Panc1 (cell line): ENCODE results near the gene MRPS7. TPM values are rescaled to one million over a fixed set of nuclear protein-coding genes. Genes with fewer than 3 reads are reported as not detected.

ENCODE experiments used
- ATAC-seq: fragments of 200-7000 bp; cut with Tn5 transposase; 2 replicates; pipeline ENCODE4 v1.9.1; 2020; ENCODE audit warnings: mild to moderate bottlenecking, moderate library complexity
- BruUV-seq: library from RNA; stranded (reverse); fragments of 400-500 nt; replicated peaks from 2 replicates; lab custom pipeline; 2021; lab: Mats Ljungman, UMichigan
- CTCF ChIA-PET: fragments of 300-600 bp; sonication (Branson Sonifier 250); formaldehyde crosslinking; loops from one replicate; lab custom pipeline; 2022; ENCODE audit warnings: antibody characterized with exemption; lab: Charles Lee
- POLR2A ChIA-PET: fragments of 300-600 bp; sonication (Branson Sonifier 250); formaldehyde crosslinking; loops from one replicate; lab custom pipeline; 2022; ENCODE audit warnings: antibody characterized with exemption; lab: Charles Lee
- DNase-seq: peaks from one replicate; pipeline ENCODE4 v3.0.0-alpha.2; 2010; ENCODE audit warnings: low read depth, low spot score
- H3K27ac ChIP-seq: 2 replicates; pipeline ENCODE4 v1.5.1; 2011; ENCODE audit warnings: mild to moderate bottlenecking, low read length, inconsistent platforms
- H3K27me3 ChIP-seq: fragments of 200-500 bp; sonication (Bioruptor generic); 2 replicates; pipeline ENCODE4 v1.6.0; 2014; ENCODE audit warnings: low read length, inconsistent platforms; ENCODE audit not compliant: control insufficient read depth, insufficient read depth
- H3K36me3 ChIP-seq: fragments of 200-500 bp; sonication (Bioruptor generic); 2 replicates; pipeline ENCODE4 v1.5.1; 2014; ENCODE audit warnings: inconsistent platforms, mild to moderate bottlenecking, low read length, moderate library complexity; ENCODE audit not compliant: control insufficient read depth, insufficient read depth
- H3K4me1 ChIP-seq: 2 replicates; pipeline ENCODE4 v1.5.1; 2011; ENCODE audit warnings: inconsistent platforms, mild to moderate bottlenecking, low read length, moderate library complexity; ENCODE audit not compliant: control insufficient read depth, insufficient read depth
- H3K4me3 ChIP-seq, 2 experiments: 2 replicates each; pipeline ENCODE4 v1.5.1; 2011 to 2012; ENCODE audit warnings: low read depth in 2 of 2, low read length in 2 of 2, mild to moderate bottlenecking in 2 of 2, inconsistent platforms in 1 of 2, moderate library complexity in 1 of 2
- H3K9me3 ChIP-seq: fragments of 200-500 bp; sonication (Bioruptor generic); 2 replicates; pipeline ENCODE4 v1.5.1; 2014; ENCODE audit warnings: low read depth, mild to moderate bottlenecking, inconsistent platforms, low read length, moderate library complexity; ENCODE audit not compliant: control insufficient read depth, insufficient read depth
- CTCF ChIP-seq: fragments of 450-650 bp; IDR thresholded peaks from 2 replicates; pipeline ENCODE4 v1.5.1; 2017; ENCODE audit warnings: mild to moderate bottlenecking
- POLR2AphosphoS5 ChIP-seq: IDR thresholded peaks from 2 replicates; pipeline ENCODE4 v1.6.1; 2012; ENCODE audit warnings: mild to moderate bottlenecking, low read depth, low read length, moderate library complexity
- REST ChIP-seq, 2 experiments: IDR thresholded peaks; 2 replicates each; pipeline ENCODE4 v1.6.1; 2011 to 2012; ENCODE audit warnings: low read depth in 2 of 2, control low read depth in 1 of 2, low read length in 1 of 2, mild to moderate bottlenecking in 1 of 2, moderate library complexity in 1 of 2; ENCODE audit not compliant: insufficient read depth in 1 of 2
- SIN3A ChIP-seq: IDR thresholded peaks from 2 replicates; pipeline ENCODE4 v1.6.1; 2012; ENCODE audit warnings: low read depth, mild to moderate bottlenecking, low read length, moderate library complexity, borderline replicate concordance; ENCODE audit not compliant: insufficient read depth
- TCF7L2 ChIP-seq: IDR thresholded peaks from 2 replicates; pipeline ENCODE4 v1.6.1; 2011; ENCODE audit warnings: mild to moderate bottlenecking, low read depth, low read length, inconsistent platforms
- in situ Hi-C: cut with HindIII; loops from 2 replicates; pipeline ENCODE4 v1.10.0; 2016; ENCODE audit warnings: low sequenced_read_pairs, low pct_unique_long_range_greater_than_20kb
- intact Hi-C: fragments of 100-400 bp; cut with micrococcal nuclease; formaldehyde crosslinking; loops from one replicate; pipeline ENCODE4 v1.10.0; 2022; ENCODE audit not compliant: unreplicated experiment
- total RNA-seq: library from RNA; stranded (reverse); gene quantifications from one replicate; pipeline ENCODE4 v1.2.1, GENCODE V29; 2021; ENCODE audit not compliant: unreplicated experiment

The MRPS7 gene
- total RNA-seq, 1 experiment from 2014 or later: 85.0 TPM

GRCh38 chr17:75272848-75273184 is 11.1 kb downstream of the MRPS7 start:
- intact Hi-C loops: no loop called here
- DNase-seq (no peak), ATAC-seq (no peak)
- Histone ChIP-seq H3K27ac (no peak overlapping the region), H3K27me3 (no peaks in the 10 kb centered on the region), H3K9me3 (no peaks in the 10 kb centered on the region), H3K4me3 (no peak overlapping the region), H3K36me3 (no peaks in the 10 kb centered on the region), H3K4me1 (peaks cover 27% of the 10 kb centered on the region)
- TF ChIP-seq POLR2AphosphoS5 (no peak), CTCF (no peak), SIN3A (no peak), REST (IDR thresholded peaks at IDR 0.05; ENCODE audit: insufficient read depth in 1 of 2, low read depth in 2 of 2, low read length in 1 of 2) (no peak), TCF7L2 (no peak)
- BruUV-seq: no TSS peak
- POLR2A ChIA-PET: no interaction called here
- in situ Hi-C loops: no loop called here
- CTCF ChIA-PET: no interaction called here

GRCh38 chr17:75273977-75274708 is 12.5 kb downstream of the MRPS7 start:
- intact Hi-C loops: no loop called here
- ATAC-seq: no peak
- POLR2A ChIA-PET: no interaction called here
- H3K4me1 ChIP-seq: peaks cover 19% of the 10 kb centered on the region
- no peaks in the 10 kb centered on the region for H3K27me3 ChIP-seq
- no peak overlapping the region for H3K27ac ChIP-seq
- CTCF ChIA-PET: interaction anchor here (0.6 kb wide), 1 partner anchor 133 kb away, joined by 7 read pairs; no protein-coding TSS in a partner anchor
- H3K36me3 ChIP-seq: no peaks in the 10 kb centered on the region
- no peaks in the 10 kb centered on the region for H3K9me3 ChIP-seq
- in situ Hi-C loops: no loop called here
- H3K4me3 ChIP-seq: no peak overlapping the region
- TF ChIP-seq TCF7L2 (no peak), POLR2AphosphoS5 (0 out of 2 replicates have a peak, but pooled peaks have one; percentile 5), REST (IDR thresholded peaks at IDR 0.05; ENCODE audit: insufficient read depth in 1 of 2, low read depth in 2 of 2, low read length in 1 of 2) (peak in 1 of 2 experiments; percentile 75; a peak in 3 of 4 replicates), SIN3A (no peak), CTCF (no peak)
- BruUV-seq: no TSS peak
- DNase-seq: no peak
